Osteoblast (primary cell): Measurements from ENCODE around the gene LMAN2. TPM values are rescaled to one million over a fixed set of nuclear protein-coding genes. Genes with fewer than 3 reads are reported as not detected.

Experiments used
- DNase-seq: peaks from one replicate; pipeline ENCODE4 v3.0.0; 2011; ENCODE audit warnings: low spot score, mixed read lengths; ENCODE audit not compliant: insufficient read length; ENCODE audit errors: missing footprints
- H2AFZ ChIP-seq: 2 replicates; pipeline ENCODE4 v1.6.0; 2011; ENCODE audit warnings: mild to moderate bottlenecking, low read length
- H3K27ac ChIP-seq: 2 replicates; pipeline ENCODE4 v1.5.1; 2011; ENCODE audit warnings: mild to moderate bottlenecking, low read depth, low read length, moderate library complexity
- H3K27me3 ChIP-seq: 2 replicates; pipeline ENCODE4 v1.6.0; 2012; ENCODE audit warnings: mild to moderate bottlenecking, control low read depth, inconsistent platforms, low read length, moderate library complexity; ENCODE audit not compliant: insufficient read depth
- H3K36me3 ChIP-seq: 2 replicates; pipeline ENCODE4 v1.5.1; 2011; ENCODE audit warnings: mild to moderate bottlenecking, low read length, control low read depth, moderate library complexity; ENCODE audit not compliant: insufficient read depth
- H3K4me1 ChIP-seq: 2 replicates; pipeline ENCODE4 v1.5.1; 2011; ENCODE audit warnings: mild to moderate bottlenecking, low read length, control low read depth, moderate library complexity; ENCODE audit not compliant: insufficient read depth
- H3K4me2 ChIP-seq: 2 replicates; pipeline ENCODE4 v1.6.0; 2011; ENCODE audit warnings: mild to moderate bottlenecking, low read length; ENCODE audit not compliant: insufficient read depth
- H3K4me3 ChIP-seq: fragments of 200-600 bp; sonication (generic); 3 replicates; pipeline ENCODE4 v1.5.1; 2012; ENCODE audit warnings: mild to moderate bottlenecking, low read length, inconsistent platforms; ENCODE audit not compliant: insufficient read depth
- H3K79me2 ChIP-seq: 2 replicates; pipeline ENCODE4 v1.6.0; 2012; ENCODE audit warnings: mild to moderate bottlenecking, low read length, control low read depth, inconsistent platforms; ENCODE audit not compliant: insufficient read depth
- H3K9me3 ChIP-seq: 2 replicates; pipeline ENCODE4 v1.5.1; 2011; ENCODE audit warnings: low read depth, low read length, control low read depth
- H4K20me1 ChIP-seq: 2 replicates; pipeline ENCODE4 v1.6.0; 2012; ENCODE audit warnings: mild to moderate bottlenecking, low read length, control low read depth; ENCODE audit not compliant: insufficient read depth
- total RNA-seq: library from RNA; depleted of rRNA; stranded (reverse); fragments of >200 nt; gene quantifications from 2 replicates; pipeline ENCODE4 v1.2.3, GENCODE V29; 2012
- TF ChIP-seq, protein P1 (sequence below): IDR thresholded peaks from 2 replicates; pipeline ENCODE4 v1.5.1; 2011; ENCODE audit warnings: mild to moderate bottlenecking, low read depth, low read length, moderate library complexity; ENCODE audit errors: extremely low read depth

LMAN2 gene
- total RNA-seq, 1 donor, result 356 TPM

- no peak overlapping the region for H3K4me3 ChIP-seq
- H2AFZ ChIP-seq, result no peak overlapping the region
- H3K9me3 ChIP-seq, result no peaks in the 10 kb centered on the region
- no peaks in the 10 kb centered on the region for H3K27me3 ChIP-seq
- no peak overlapping the region for H3K4me2 ChIP-seq
- TF ChIP-seq, protein P1, sequence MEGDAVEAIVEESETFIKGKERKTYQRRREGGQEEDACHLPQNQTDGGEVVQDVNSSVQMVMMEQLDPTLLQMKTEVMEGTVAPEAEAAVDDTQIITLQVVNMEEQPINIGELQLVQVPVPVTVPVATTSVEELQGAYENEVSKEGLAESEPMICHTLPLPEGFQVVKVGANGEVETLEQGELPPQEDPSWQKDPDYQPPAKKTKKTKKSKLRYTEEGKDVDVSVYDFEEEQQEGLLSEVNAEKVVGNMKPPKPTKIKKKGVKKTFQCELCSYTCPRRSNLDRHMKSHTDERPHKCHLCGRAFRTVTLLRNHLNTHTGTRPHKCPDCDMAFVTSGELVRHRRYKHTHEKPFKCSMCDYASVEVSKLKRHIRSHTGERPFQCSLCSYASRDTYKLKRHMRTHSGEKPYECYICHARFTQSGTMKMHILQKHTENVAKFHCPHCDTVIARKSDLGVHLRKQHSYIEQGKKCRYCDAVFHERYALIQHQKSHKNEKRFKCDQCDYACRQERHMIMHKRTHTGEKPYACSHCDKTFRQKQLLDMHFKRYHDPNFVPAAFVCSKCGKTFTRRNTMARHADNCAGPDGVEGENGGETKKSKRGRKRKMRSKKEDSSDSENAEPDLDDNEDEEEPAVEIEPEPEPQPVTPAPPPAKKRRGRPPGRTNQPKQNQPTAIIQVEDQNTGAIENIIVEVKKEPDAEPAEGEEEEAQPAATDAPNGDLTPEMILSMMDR, result no peak
- peaks cover 2% of the 10 kb centered on the region for H3K79me2 ChIP-seq
- H3K36me3 ChIP-seq, result no peaks in the 10 kb centered on the region
- peaks cover 12% of the 10 kb centered on the region for H4K20me1 ChIP-seq
- peaks cover 2% of the 10 kb centered on the region for H3K4me1 ChIP-seq
- DNase-seq, result peak; percentile 31
- no peak overlapping the region for H3K27ac ChIP-seq
Observed at GRCh38 chr5:177320879-177321278, 30.6 kb downstream of the LMAN2 start.

DNA sequence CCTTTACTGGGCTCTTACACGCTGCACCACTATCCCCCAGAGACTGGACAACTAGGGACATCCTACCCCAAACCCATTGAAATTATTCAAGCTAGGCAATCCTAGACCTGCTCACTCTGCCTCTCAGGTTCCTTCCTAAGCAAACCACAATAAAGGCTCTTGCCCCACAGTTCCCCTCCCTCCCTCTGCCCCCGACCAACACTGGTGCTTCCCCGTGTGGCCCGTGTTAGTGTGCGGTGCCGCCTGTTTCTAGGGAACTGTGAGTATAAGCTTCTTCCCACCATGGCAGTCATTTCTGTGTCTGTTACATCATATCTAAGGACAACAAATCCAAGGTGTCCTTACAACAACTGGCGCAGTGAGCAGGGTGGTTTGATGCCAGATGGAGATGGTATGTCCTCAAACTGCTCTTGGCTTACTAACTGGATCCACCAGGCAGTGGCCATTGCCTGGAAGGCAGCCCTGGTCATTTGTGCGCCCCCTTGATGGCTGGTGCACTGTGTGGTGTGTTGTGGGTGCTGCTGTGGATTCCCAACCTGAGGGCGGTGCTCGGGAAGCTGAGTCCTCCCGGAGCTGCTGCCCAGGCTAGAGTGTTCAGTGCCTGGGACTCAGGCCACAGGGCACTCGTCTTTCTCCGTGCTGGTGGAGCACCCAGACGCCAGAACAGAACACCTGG, 31.4 kb downstream of the LMAN2 start:
- TF ChIP-seq, protein P1, result no peak
- H3K36me3 ChIP-seq, result no peaks in the 10 kb centered on the region
- H3K4me1 ChIP-seq, result no peaks in the 10 kb centered on the region
- H3K4me3 ChIP-seq, result no peak overlapping the region
- H3K9me3 ChIP-seq, result no peaks in the 10 kb centered on the region
- no peaks in the 10 kb centered on the region for H3K27me3 ChIP-seq
- H3K27ac ChIP-seq, result no peak overlapping the region
- H3K79me2 ChIP-seq, result peaks cover 2% of the 10 kb centered on the region
- peak; percentile 3 for DNase-seq
- no peak overlapping the region for H3K4me2 ChIP-seq
- peaks cover 12% of the 10 kb centered on the region for H4K20me1 ChIP-seq
- no peak overlapping the region for H2AFZ ChIP-seq

GRCh38 chr5:177317959-177318377, 33.5 kb downstream of the LMAN2 start:
- no peak overlapping the region for H3K27ac ChIP-seq
- TF ChIP-seq, protein P1, result peak; percentile 98
- no peaks in the 10 kb centered on the region for H3K9me3 ChIP-seq
- no peak overlapping the region for H3K4me2 ChIP-seq
- H3K4me1 ChIP-seq, result peaks cover 2% of the 10 kb centered on the region
- H3K79me2 ChIP-seq, result no peaks in the 10 kb centered on the region
- no peak overlapping the region for H2AFZ ChIP-seq
- H3K36me3 ChIP-seq, result no peaks in the 10 kb centered on the region
- peaks cover 15% of the 10 kb centered on the region for H4K20me1 ChIP-seq
- H3K4me3 ChIP-seq, result no peak overlapping the region
- peak; percentile 94 for DNase-seq
- H3K27me3 ChIP-seq, result no peaks in the 10 kb centered on the region

- H3K79me2 ChIP-seq, result peaks cover 1% of the 10 kb centered on the region
- H2AFZ ChIP-seq, result no peak overlapping the region
- peak; percentile 13 for DNase-seq
- TF ChIP-seq, protein P1, result no peak
- no peak overlapping the region for H3K4me3 ChIP-seq
- H3K9me3 ChIP-seq, result no peaks in the 10 kb centered on the region
- peaks cover 20% of the 10 kb centered on the region for H4K20me1 ChIP-seq
- no peaks in the 10 kb centered on the region for H3K27me3 ChIP-seq
- H3K36me3 ChIP-seq, result no peaks in the 10 kb centered on the region
- H3K4me1 ChIP-seq, result peaks cover 14% of the 10 kb centered on the region
- H3K27ac ChIP-seq, result no peak overlapping the region
- no peak overlapping the region for H3K4me2 ChIP-seq
Observed at GRCh38 chr5:177316005-177316404, 35.5 kb downstream of the LMAN2 start.
